WTC11 (cell line): ENCODE measurements around the gene YARS2.

Experiments
- CREB1 ChIP-seq: sonication (generic); formaldehyde crosslinking; IDR thresholded peaks from 2 replicates; pipeline ENCODE4 v1.8.0; 2023; ENCODE audit warnings: mild to moderate bottlenecking, missing genetic modification reagents
- NR3C1 ChIP-seq: sonication (generic); formaldehyde crosslinking; conservative IDR thresholded peaks from 2 replicates; pipeline ENCODE4 v1.8.1; 2023; ENCODE audit warnings: low read depth, mild to moderate bottlenecking, missing genetic modification reagents
- TF ChIP-seq, protein P1 (sequence below): fragments of 200-600 bp; IDR thresholded peaks from 2 replicates; pipeline ENCODE4 v1.8.0; 2022; ENCODE audit warnings: antibody characterized with exemption

DNA sequence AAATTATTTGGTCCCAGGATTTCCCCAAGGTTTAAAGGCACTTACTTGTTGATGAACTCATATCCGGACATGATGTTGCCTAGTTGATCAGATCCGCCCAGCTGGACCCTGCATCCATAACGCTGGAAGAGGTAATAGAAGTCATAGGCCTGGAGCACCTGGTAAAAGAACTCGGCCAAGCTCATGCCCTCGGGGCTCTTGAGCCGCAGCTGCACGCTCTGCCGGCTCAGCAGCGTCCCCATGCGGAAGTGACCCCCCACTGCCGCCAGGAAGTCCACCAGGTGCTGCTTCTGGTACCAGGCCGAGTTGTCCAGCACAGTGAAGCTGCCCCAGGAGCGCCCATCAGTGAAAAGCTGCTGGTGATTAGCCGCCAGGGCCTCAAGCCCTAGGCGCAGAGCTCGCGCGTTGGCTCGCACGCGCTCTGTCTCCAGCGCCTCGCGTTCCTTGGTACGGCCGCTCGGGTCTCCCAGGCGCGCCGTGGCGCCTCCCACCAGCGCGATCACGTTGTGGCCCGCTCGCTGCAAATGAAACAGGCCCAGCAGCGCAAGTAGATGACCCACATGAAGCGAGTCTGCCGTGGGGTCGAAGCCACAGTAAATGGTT is 545 bp downstream of the YARS2 start:
- TF ChIP-seq NR3C1 (CRISPR knock-in tag) (no peak), CREB1 (CRISPR knock-in tag) (no peak)
- TF ChIP-seq, protein P1, sequence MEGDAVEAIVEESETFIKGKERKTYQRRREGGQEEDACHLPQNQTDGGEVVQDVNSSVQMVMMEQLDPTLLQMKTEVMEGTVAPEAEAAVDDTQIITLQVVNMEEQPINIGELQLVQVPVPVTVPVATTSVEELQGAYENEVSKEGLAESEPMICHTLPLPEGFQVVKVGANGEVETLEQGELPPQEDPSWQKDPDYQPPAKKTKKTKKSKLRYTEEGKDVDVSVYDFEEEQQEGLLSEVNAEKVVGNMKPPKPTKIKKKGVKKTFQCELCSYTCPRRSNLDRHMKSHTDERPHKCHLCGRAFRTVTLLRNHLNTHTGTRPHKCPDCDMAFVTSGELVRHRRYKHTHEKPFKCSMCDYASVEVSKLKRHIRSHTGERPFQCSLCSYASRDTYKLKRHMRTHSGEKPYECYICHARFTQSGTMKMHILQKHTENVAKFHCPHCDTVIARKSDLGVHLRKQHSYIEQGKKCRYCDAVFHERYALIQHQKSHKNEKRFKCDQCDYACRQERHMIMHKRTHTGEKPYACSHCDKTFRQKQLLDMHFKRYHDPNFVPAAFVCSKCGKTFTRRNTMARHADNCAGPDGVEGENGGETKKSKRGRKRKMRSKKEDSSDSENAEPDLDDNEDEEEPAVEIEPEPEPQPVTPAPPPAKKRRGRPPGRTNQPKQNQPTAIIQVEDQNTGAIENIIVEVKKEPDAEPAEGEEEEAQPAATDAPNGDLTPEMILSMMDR = peak; percentile 80
